DMS 273 (cell line): ENCODE data around the gene HES6.

Experiments
- DNase-seq: peaks from one replicate; lab custom pipeline; 2025; ENCODE audit not compliant: unreplicated experiment; lab: John Stamatoyannopoulos, UW

HES6 gene

GRCh38 chr2:238237431-238238135 is 2.3 kb downstream of the HES6 start:
- peak; percentile 28 for DNase-seq

GRCh38 chr2:238236571-238236970 is 3.3 kb downstream of the HES6 start:
- DNase-seq: no peak

- DNase-seq: no peak
Measured at GRCh38 chr2:238235856-238236255, 4.0 kb downstream of the HES6 start.

- DNase-seq: peak; percentile 53
Measured at GRCh38 chr2:238235331-238235732, 4.5 kb downstream of the HES6 start.

- no peak for DNase-seq
Measured at GRCh38 chr2:238233625-238234024, 6.2 kb downstream of the HES6 start.

- no peak for DNase-seq
Measured at GRCh38 chr2:238231809-238232208, 8.0 kb downstream of the HES6 start.

GRCh38 chr2:238231251-238231793 is 8.5 kb downstream of the HES6 start:
- DNase-seq: no peak

GRCh38 chr2:238230699-238231098 is 9.1 kb downstream of the HES6 start:
- no peak for DNase-seq

- DNase-seq: peak; percentile 21
Measured at GRCh38 chr2:238228700-238229099, 11.1 kb downstream of the HES6 start.

- DNase-seq: no peak
Measured at GRCh38 chr2:238227587-238228032, 12.2 kb downstream of the HES6 start.

- no peak for DNase-seq
Measured at GRCh38 chr2:238226698-238227586, 12.9 kb downstream of the HES6 start.

GRCh38 chr2:238225911-238226697 is 13.7 kb downstream of the HES6 start:
- peak; percentile 20 for DNase-seq

GRCh38 chr2:238225121-238225520 is 14.7 kb downstream of the HES6 start:
- DNase-seq: no peak

GRCh38 chr2:238224356-238225035 is 15.3 kb downstream of the HES6 start:
- no peak for DNase-seq

- DNase-seq: peak; percentile 91
Measured at GRCh38 chr2:238220892-238221521, 18.8 kb downstream of the HES6 start.

GRCh38 chr2:238220274-238220891 is 19.5 kb downstream of the HES6 start:
- no peak for DNase-seq

GRCh38 chr2:238216651-238217184 is 23.1 kb downstream of the HES6 start:
- peak; percentile 90 for DNase-seq

- DNase-seq: no peak
Measured at GRCh38 chr2:238207006-238207405, 32.8 kb downstream of the HES6 start.

- DNase-seq: no peak
Measured at GRCh38 chr2:238203973-238204683, 35.7 kb downstream of the HES6 start.
